ENCODE measurements around the gene FAM168A.

DNA sequence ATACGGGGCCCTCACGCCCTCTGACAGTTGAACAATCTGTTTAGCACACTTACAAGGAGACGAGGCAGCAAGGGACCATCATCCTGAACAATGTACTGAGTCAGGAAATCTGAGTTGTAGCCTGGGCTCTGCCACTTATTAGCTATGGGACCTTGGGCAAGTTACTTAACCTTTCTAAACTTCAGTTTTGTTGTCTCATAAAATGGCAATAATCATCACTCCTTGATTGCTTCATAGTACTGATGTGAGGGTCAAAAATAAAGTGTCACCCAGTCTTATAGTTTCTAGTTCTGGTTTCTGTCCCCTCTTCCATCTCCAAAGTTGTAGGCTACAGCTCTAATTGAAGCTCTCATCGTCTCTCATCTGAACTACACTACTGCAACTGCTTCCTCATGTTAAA lies 175.0 kb downstream of the FAM168A start:
- TF ChIP-seq YY1 (IDR thresholded peaks at IDR 0.05; ENCODE audit: insufficient read depth, insufficient read length) (no peak), ZNF274 (IDR thresholded peaks at IDR 0.05; ENCODE audit: low read depth, low read length) (no peak)
